Measurements from ENCODE around the gene PLOD2. TPM values are rescaled to one million over a fixed set of nuclear protein-coding genes. Genes with fewer than 3 reads are reported as not detected.

PLOD2 gene
- total and polyA plus RNA-seq, 4 donors: 15.4 to 147 (median 70.0) TPM

- no peaks in the 10 kb centered on the region for H3K36me3 ChIP-seq (ENCODE audit: control insufficient read depth in 1 of 2, insufficient read depth in 2 of 2, low read length in 1 of 2)
Observed at GRCh38 chr3:146080578-146080977, 80.4 kb downstream of the PLOD2 start.

GRCh38 chr3:146078031-146078430, 83.0 kb downstream of the PLOD2 start:
- Histone ChIP-seq H3K27ac (ENCODE audit: low read depth in 1 of 2, low read length in 2 of 2) (no peak overlapping the region), H3K9me3 (ENCODE audit: control insufficient read depth, low read length) (no peaks in the 10 kb centered on the region), H3K4me3 (ENCODE audit: low read length in 2 of 2) (no peak overlapping the region), H3K36me3 (ENCODE audit: control insufficient read depth in 1 of 2, insufficient read depth in 2 of 2, low read length in 1 of 2) (no peaks in the 10 kb centered on the region), H3K4me1 (ENCODE audit: control insufficient read depth in 1 of 2, insufficient read depth in 2 of 2, low read length in 2 of 2) (peaks cover 0 to 3% of the 10 kb centered on the region in 2 donors), H3K27me3 (ENCODE audit: control insufficient read depth in 1 of 2, insufficient read depth in 2 of 2, low read length in 1 of 2) (no peaks in the 10 kb centered on the region)
- ATAC-seq (ENCODE audit: low FRiP score): no peak
- DNase-seq: no peak
- 91 to 98% methylated on average over 2 of the region's 2 CpGs for WGBS, 2 donors
- intact Hi-C loops (cut with DNase I): loop anchor here (10.0 kb wide), 2 partner anchors 77 to 87 kb away; partner anchors contain the start of gene PLOD2 (in 1 of the 2)

More at GRCh38 chr3:146080578-146080977, 80.4 kb downstream of the PLOD2 start:
- Histone ChIP-seq H3K27me3 (ENCODE audit: control insufficient read depth in 1 of 2, insufficient read depth in 2 of 2, low read length in 1 of 2) (no peaks in the 10 kb centered on the region), H3K9me3 (ENCODE audit: control insufficient read depth, low read length) (no peaks in the 10 kb centered on the region), H3K4me3 (ENCODE audit: low read length in 2 of 2) (no peak overlapping the region), H3K27ac (ENCODE audit: low read depth in 1 of 2, low read length in 2 of 2) (no peak overlapping the region), H3K4me1 (ENCODE audit: control insufficient read depth in 1 of 2, insufficient read depth in 2 of 2, low read length in 2 of 2) (peaks cover 0 to 3% of the 10 kb centered on the region in 2 donors)
- intact Hi-C loops (cut with DNase I): no loop called here
- 72 to 81% methylated on average over 2 of the region's 2 CpGs for WGBS, 2 donors
- DNase-seq (no peak), ATAC-seq (ENCODE audit: low FRiP score) (no peak)

GRCh38 chr3:146077181-146077580, 83.8 kb downstream of the PLOD2 start:
- no peak overlapping the region for H3K4me3 ChIP-seq (ENCODE audit: low read length in 2 of 2)
- peaks cover 0 to 3% of the 10 kb centered on the region in 2 donors for H3K4me1 ChIP-seq (ENCODE audit: control insufficient read depth in 1 of 2, insufficient read depth in 2 of 2, low read length in 2 of 2)
- H3K27ac ChIP-seq (ENCODE audit: low read depth in 1 of 2, low read length in 2 of 2): no peak overlapping the region
- ATAC-seq (ENCODE audit: low FRiP score) (no peak), DNase-seq (no peak)
- H3K9me3 ChIP-seq (ENCODE audit: control insufficient read depth, low read length): no peaks in the 10 kb centered on the region
- intact Hi-C loops (cut with DNase I): loop anchor here (10.0 kb wide), 2 partner anchors 78 to 88 kb away; partner anchors contain the start of gene PLOD2 (in 1 of the 2)
- H3K27me3 ChIP-seq (ENCODE audit: control insufficient read depth in 1 of 2, insufficient read depth in 2 of 2, low read length in 1 of 2): no peaks in the 10 kb centered on the region
- 3 to 10% methylated on average over 1 of the region's 1 CpG for WGBS, 2 donors
- no peaks in the 10 kb centered on the region for H3K36me3 ChIP-seq (ENCODE audit: control insufficient read depth in 1 of 2, insufficient read depth in 2 of 2, low read length in 1 of 2)

- Histone ChIP-seq H3K27me3 (ENCODE audit: control insufficient read depth in 1 of 2, insufficient read depth in 2 of 2, low read length in 1 of 2) (no peaks in the 10 kb centered on the region), H3K4me3 (ENCODE audit: low read length in 2 of 2) (no peak overlapping the region), H3K4me1 (ENCODE audit: control insufficient read depth in 1 of 2, insufficient read depth in 2 of 2, low read length in 2 of 2) (no peaks in the 10 kb centered on the region), H3K9me3 (ENCODE audit: control insufficient read depth, low read length) (no peaks in the 10 kb centered on the region), H3K36me3 (ENCODE audit: control insufficient read depth in 1 of 2, insufficient read depth in 2 of 2, low read length in 1 of 2) (peaks cover 0 to 3% of the 10 kb centered on the region in 2 donors), H3K27ac (ENCODE audit: low read depth in 1 of 2, low read length in 2 of 2) (no peak overlapping the region)
- intact Hi-C loops (cut with DNase I): loop anchor here (10.0 kb wide), 2 partner anchors 82 to 92 kb away; partner anchors contain the start of gene PLOD2 (in 1 of the 2)
- ATAC-seq (ENCODE audit: low FRiP score): no peak
- DNase-seq: no peak
Observed at GRCh38 chr3:146072824-146073223, 88.2 kb downstream of the PLOD2 start.

GRCh38 chr3:146072061-146072460, 88.9 kb downstream of the PLOD2 start:
- intact Hi-C loops (cut with DNase I): loop anchor here (10.0 kb wide), 2 partner anchors 83 to 93 kb away; partner anchors contain the start of gene PLOD2 (in 1 of the 2)
- DNase-seq (no peak), ATAC-seq (ENCODE audit: low FRiP score) (no peak)
- WGBS, 2 donors: 68 to 77% methylated on average over 3 of the region's 3 CpGs
- Histone ChIP-seq H3K27ac (ENCODE audit: low read depth in 1 of 2, low read length in 2 of 2) (no peak overlapping the region), H3K9me3 (ENCODE audit: control insufficient read depth, low read length) (no peaks in the 10 kb centered on the region), H3K4me1 (ENCODE audit: control insufficient read depth in 1 of 2, insufficient read depth in 2 of 2, low read length in 2 of 2) (no peaks in the 10 kb centered on the region), H3K4me3 (ENCODE audit: low read length in 2 of 2) (no peak overlapping the region), H3K27me3 (ENCODE audit: control insufficient read depth in 1 of 2, insufficient read depth in 2 of 2, low read length in 1 of 2) (no peaks in the 10 kb centered on the region), H3K36me3 (ENCODE audit: control insufficient read depth in 1 of 2, insufficient read depth in 2 of 2, low read length in 1 of 2) (peaks cover 0 to 3% of the 10 kb centered on the region in 2 donors)

- Histone ChIP-seq H3K9me3 (ENCODE audit: control insufficient read depth, low read length) (no peaks in the 10 kb centered on the region), H3K27me3 (ENCODE audit: control insufficient read depth in 1 of 2, insufficient read depth in 2 of 2, low read length in 1 of 2) (no peaks in the 10 kb centered on the region), H3K4me1 (ENCODE audit: control insufficient read depth in 1 of 2, insufficient read depth in 2 of 2, low read length in 2 of 2) (no peaks in the 10 kb centered on the region), H3K27ac (ENCODE audit: low read depth in 1 of 2, low read length in 2 of 2) (no peak overlapping the region), H3K36me3 (ENCODE audit: control insufficient read depth in 1 of 2, insufficient read depth in 2 of 2, low read length in 1 of 2) (peaks cover 0 to 3% of the 10 kb centered on the region in 2 donors), H3K4me3 (ENCODE audit: low read length in 2 of 2) (no peak overlapping the region)
- ATAC-seq (ENCODE audit: low FRiP score) (no peak), DNase-seq (no peak)
- WGBS, 2 donors: 69 to 95% methylated on average over 2 of the region's 2 CpGs
- intact Hi-C loops (cut with DNase I): loop anchor here (10.0 kb wide), 2 partner anchors 83 to 93 kb away; partner anchors contain the start of gene PLOD2 (in 1 of the 2)
Observed at GRCh38 chr3:146071632-146072031, 89.4 kb downstream of the PLOD2 start.

GRCh38 chr3:146067048-146067447, 93.9 kb downstream of the PLOD2 start:
- 70 to 78% methylated on average over 3 of the region's 3 CpGs for WGBS, 2 donors
- Histone ChIP-seq H3K4me1 (ENCODE audit: control insufficient read depth in 1 of 2, insufficient read depth in 2 of 2, low read length in 2 of 2) (no peaks in the 10 kb centered on the region), H3K9me3 (ENCODE audit: control insufficient read depth, low read length) (no peaks in the 10 kb centered on the region), H3K27me3 (ENCODE audit: control insufficient read depth in 1 of 2, insufficient read depth in 2 of 2, low read length in 1 of 2) (no peaks in the 10 kb centered on the region), H3K4me3 (ENCODE audit: low read length in 2 of 2) (no peak overlapping the region), H3K27ac (ENCODE audit: low read depth in 1 of 2, low read length in 2 of 2) (no peak overlapping the region), H3K36me3 (ENCODE audit: control insufficient read depth in 1 of 2, insufficient read depth in 2 of 2, low read length in 1 of 2) (peaks cover 0 to 3% of the 10 kb centered on the region in 2 donors)
- DNase-seq (no peak), ATAC-seq (ENCODE audit: low FRiP score) (no peak)
- intact Hi-C loops (cut with DNase I): loop anchor here (5.0 kb wide), 1 partner anchor 120 kb away; no protein-coding TSS in a partner anchor

GRCh38 chr3:146065573-146066006, 95.4 kb downstream of the PLOD2 start:
- no peaks in the 10 kb centered on the region for H3K27me3 ChIP-seq (ENCODE audit: control insufficient read depth in 1 of 2, insufficient read depth in 2 of 2, low read length in 1 of 2)
- intact Hi-C loops (cut with DNase I): loop anchor here (2.0 to 5.0 kb wide), 2 partner anchors 122 to 261 kb away; no protein-coding TSS in a partner anchor

GRCh38 chr3:146058241-146058640, 102.7 kb downstream of the PLOD2 start:
- ATAC-seq (ENCODE audit: low FRiP score) (no peak), DNase-seq (no peak)
- no peaks in the 10 kb centered on the region for H3K27me3 ChIP-seq (ENCODE audit: control insufficient read depth in 1 of 2, insufficient read depth in 2 of 2, low read length in 1 of 2)
- no peaks in the 10 kb centered on the region for H3K9me3 ChIP-seq (ENCODE audit: control insufficient read depth, low read length)
- H3K36me3 ChIP-seq (ENCODE audit: control insufficient read depth in 1 of 2, insufficient read depth in 2 of 2, low read length in 1 of 2): no peaks in the 10 kb centered on the region
- H3K27ac ChIP-seq (ENCODE audit: low read depth in 1 of 2, low read length in 2 of 2): no peak overlapping the region
- H3K4me1 ChIP-seq (ENCODE audit: control insufficient read depth in 1 of 2, insufficient read depth in 2 of 2, low read length in 2 of 2): no peaks in the 10 kb centered on the region
- 93 to 94% methylated on average over 2 of the region's 2 CpGs for WGBS, 2 donors
- intact Hi-C loops (cut with DNase I): no loop called here
- H3K4me3 ChIP-seq (ENCODE audit: low read length in 2 of 2): no peak overlapping the region

More at GRCh38 chr3:146065573-146066006, 95.4 kb downstream of the PLOD2 start:
- 29% methylated on average over 2 of the region's 2 CpGs for WGBS, 2 donors
- Histone ChIP-seq H3K9me3 (ENCODE audit: control insufficient read depth, low read length) (no peaks in the 10 kb centered on the region), H3K4me3 (ENCODE audit: low read length in 2 of 2) (no peak overlapping the region), H3K36me3 (ENCODE audit: control insufficient read depth in 1 of 2, insufficient read depth in 2 of 2, low read length in 1 of 2) (peaks cover 0 to 3% of the 10 kb centered on the region in 2 donors), H3K27ac (ENCODE audit: low read depth in 1 of 2, low read length in 2 of 2) (no peak overlapping the region), H3K4me1 (ENCODE audit: control insufficient read depth in 1 of 2, insufficient read depth in 2 of 2, low read length in 2 of 2) (no peaks in the 10 kb centered on the region)
- DNase-seq (no peak), ATAC-seq (ENCODE audit: low FRiP score) (no peak)
